ENCODE measurements around the gene FARS2.

FARS2 gene

DNA sequence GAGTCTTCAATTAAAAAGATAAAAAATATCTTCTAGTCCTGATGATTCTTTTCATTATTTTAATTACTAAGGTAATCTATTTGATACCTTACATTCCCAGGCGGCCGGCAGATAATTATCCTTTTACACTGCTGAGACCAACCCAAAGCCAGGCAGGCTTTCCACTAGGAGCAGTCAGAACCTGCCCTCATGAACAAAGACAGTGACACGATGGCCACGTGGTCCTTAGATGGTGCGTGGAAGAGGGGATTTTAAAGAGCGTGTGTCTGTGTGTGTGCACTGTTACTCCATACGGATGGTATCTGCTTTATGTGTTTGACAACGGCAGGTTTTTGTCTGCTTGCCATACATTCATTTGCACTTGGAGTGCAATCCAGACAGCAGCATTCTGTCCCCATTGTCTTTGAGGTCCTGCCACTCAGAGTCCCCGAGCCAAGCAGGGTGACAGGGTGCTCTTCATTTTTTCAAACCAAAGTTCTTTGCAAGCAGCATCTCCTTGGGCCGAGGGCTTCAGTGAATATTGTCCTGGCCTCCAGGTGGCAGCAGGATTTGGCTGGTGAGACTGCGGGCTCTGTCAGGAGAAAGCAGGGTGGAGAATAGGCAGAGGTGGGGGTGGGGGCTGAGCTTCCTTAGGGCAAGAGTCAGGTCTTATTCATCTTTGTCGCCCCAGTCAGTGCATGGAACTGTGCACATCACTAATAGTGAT, 484.9 kb downstream of the FARS2 start:
- in situ Hi-C loops (cut with HindIII; ENCODE audit: low sequenced_read_pairs), result no loop called here

DNA sequence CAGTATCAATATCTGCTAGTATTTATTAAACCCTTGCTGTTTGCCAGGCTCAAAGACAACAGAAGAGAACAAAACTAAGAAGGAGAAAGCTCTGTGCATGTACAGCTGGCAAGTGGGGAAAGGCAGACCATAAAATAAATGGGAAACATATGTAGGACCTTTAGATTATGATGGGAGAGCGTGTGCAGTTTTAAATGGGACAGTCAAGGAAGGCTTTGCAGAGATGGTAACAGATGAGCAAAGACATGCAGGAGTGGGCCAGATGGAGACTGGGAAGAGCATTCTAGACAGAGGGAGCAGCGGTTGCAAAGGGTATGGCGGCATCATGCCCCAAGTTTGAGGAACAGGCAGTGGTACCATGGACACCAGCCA, 485.4 kb downstream of the FARS2 start:
- in situ Hi-C loops (cut with HindIII; ENCODE audit: low sequenced_read_pairs), result no loop called here

DNA sequence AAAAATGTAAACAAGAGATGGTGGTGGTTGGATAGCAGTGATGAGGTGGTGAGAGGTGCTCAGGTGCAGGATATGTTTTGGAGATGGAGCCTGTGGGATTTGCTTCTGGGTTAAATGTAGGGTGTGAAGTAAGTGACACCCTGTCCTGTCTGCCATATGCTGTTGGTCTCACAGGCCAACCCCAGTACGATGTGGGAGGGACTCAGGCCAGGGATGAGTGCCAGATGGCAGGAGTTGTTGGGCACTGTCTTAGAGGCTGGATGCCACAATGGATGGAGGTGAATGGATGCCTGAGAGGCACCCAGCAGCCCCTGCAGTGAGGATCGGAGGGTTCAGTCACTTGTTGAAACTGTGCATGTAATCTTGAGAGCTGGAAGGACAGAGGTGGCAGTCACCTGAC, 486.1 kb downstream of the FARS2 start:
- in situ Hi-C loops (cut with HindIII; ENCODE audit: low sequenced_read_pairs), result no loop called here

DNA sequence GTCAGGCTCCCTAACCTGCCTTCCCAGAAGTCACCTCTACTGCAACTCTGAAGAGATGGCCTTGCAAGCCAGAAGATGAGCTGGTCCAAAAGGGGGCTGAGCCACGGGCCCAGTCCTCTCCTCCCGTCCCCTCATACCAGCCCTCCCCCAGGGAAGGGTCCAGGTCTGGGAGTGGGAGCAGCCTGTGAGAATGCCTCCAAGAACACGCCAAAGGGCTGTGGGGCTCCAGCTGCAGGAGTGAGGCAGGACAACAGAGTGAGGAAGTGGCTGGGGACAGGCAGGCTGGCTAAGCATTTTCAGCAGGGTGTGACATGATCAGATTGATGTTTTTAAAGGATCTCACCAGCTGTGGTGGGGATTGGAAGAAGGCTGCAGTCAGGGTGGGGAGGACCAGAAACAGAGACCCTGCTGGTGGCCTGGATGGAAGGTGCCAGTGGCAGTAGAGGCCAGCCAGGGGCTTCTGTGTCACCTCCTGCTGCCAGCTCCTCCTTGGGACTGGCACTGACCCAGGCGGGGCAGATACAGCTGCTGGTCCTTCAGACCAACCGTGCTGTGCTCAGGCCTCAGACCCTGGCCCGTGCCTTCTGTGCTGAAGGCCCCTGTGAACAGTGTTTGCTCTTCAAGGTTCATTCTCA, 487.8 kb downstream of the FARS2 start:
- in situ Hi-C loops (cut with HindIII; ENCODE audit: low sequenced_read_pairs), result no loop called here

DNA sequence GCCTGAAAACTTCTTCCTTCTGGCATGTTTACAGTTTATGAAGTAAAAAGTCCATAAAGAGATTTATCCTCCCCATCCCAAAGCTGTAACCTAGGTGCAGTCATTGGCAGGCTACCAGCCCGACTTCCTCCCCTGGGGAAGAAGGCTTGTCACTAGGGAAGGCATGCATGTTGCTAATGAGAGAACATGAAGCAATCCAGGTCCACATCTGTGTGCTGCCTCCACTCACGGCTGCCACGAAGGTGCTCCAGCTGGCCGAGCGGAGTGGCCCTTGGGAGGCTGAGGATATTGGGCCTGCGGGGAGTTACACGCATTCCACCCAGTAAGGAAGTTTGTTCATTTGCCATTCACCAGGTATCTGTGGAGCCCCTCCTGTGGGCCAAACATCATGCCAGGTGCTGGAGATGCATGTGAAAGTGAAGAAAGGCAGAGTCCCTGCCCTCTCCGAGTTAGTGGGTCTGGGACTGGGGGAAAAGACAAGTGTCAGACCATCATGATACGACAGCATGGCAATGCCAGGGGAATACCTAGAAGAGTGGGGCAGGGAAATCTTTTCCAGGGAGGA, 488.4 kb downstream of the FARS2 start:
- in situ Hi-C loops (cut with HindIII; ENCODE audit: low sequenced_read_pairs), result no loop called here

DNA sequence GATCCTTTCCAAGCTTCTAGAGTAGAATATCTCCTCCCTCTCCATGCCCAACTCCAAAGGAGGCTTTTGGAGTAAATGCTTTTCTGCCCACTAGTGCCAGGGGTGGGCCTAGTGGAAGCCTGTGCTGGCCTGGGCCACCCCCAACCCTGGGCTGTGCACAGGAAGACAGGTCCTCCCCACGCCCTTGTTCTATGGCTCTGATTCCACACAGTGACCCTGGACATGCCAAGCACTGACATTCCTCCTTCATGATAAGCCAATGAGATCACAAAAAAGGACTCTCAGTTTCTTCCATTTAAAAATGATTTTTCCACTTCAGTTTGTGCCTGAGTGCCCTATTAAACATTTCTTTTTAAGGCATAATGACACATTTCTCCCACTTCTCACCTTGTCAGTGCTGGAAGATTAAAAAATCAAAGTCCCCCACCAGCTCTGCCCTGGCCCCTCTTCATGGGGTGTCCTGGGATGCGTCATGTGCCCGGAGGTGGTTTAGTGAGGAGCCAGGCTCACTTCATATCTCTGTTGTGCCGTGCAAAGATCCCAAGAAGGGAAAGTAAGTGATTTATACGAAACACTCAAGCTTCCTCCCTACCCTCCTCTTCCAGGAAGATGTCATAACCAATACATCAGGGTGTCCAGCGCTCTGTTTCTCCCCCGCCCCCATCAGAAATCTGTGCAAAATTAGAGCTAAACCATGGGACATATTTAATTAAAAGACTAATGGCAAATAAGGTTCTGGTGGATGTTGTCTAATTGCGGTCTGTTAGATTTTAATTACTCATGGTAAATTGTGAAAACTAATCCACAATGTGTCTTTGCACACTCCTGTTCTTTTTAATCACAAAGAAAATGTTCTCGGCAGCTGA, 490.4 kb downstream of the FARS2 start:
- in situ Hi-C loops (cut with HindIII; ENCODE audit: low sequenced_read_pairs), result no loop called here

DNA sequence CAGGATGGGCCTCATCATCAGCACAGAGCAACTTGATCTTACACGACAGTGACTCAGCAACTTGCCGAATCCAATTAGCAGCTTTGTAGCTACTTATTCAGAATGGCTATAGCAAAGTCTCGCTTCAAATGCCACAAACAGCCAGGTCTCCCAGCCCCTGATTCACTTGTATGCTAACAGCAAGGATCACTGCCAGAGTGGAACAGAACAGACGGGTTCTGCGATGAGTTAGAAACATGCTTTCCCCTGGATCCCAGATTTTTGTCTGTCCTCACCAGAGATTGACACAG, 491.0 kb downstream of the FARS2 start:
- in situ Hi-C loops (cut with HindIII; ENCODE audit: low sequenced_read_pairs), result no loop called here

DNA sequence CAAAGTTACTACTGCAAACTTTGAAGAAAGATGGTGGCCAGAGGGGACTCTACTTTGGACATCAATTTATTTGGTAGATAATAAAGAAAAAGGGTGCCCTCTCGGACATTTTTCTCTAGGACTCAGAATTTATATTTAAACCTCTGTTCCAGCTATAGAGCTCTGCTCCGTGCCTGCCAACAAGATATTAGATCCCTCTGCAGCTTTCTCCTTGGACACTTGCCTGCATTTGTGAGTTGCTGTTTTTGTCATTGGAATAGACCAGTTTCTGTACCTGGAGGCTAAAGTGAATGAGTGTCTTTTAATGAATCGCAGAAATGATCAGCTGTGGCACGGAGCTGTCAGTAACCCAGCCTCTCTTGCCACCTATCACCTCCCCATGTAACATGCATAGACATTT, 491.9 kb downstream of the FARS2 start:
- in situ Hi-C loops (cut with HindIII; ENCODE audit: low sequenced_read_pairs), result no loop called here

DNA sequence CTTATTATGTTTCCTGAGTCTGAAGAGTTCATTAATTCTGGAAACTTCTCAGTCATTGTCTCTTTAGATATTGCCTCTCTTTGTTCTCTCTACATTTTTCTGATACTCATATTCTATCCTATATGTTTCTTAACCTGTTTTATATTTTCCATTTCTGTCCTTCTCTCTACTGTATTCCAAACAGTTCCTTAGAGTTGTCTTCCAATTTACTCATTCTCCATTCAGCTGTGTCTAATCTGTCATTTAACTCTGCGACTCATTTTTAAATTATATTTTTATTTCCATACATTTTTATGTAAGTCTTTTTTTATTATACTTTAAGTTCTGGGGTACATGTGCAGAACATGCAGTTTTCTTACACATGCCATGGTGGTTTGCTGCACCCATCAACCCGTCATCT, 493.6 kb downstream of the FARS2 start:
- in situ Hi-C loops (cut with HindIII; ENCODE audit: low sequenced_read_pairs), result no loop called here

DNA sequence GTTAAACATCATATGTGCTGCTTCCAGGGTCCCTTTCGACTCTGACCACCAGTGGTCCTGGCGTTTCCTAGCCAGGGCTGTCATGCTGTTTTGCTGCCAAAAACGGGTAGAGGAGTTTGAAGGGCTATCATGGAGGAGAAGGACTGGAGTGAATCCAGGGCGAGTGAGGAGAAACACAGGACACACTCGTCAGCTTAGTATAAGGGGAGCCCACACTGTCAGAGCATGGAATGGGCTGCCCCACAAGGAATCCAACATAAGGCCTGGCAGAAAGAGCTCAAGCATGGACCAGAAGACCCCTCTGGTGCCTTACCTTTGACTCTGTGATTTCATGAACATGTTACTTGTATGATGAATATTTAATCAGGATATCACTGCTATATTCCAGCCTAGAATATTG, 498.3 kb downstream of the FARS2 start:
- in situ Hi-C loops (cut with HindIII; ENCODE audit: low sequenced_read_pairs), result no loop called here

DNA sequence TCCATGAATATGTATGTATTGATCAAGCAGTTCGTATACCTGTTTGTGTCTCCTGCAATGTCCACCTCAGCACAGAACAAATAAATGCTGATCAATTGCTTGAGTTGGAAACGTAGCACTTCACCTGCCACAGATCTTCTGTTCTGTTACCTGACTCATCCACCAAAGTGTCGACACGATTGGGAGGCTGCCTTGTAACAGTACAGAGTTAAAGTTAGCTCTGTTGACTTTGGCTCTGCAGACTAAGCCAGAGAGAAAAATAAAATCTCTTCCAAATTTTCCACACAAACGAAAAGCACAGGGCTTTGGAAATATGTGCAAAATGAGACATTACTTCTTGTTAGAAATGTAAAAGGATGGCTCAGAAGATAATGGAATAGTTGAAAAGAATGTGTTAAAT, 500.1 kb downstream of the FARS2 start:
- in situ Hi-C loops (cut with HindIII; ENCODE audit: low sequenced_read_pairs), result no loop called here

DNA sequence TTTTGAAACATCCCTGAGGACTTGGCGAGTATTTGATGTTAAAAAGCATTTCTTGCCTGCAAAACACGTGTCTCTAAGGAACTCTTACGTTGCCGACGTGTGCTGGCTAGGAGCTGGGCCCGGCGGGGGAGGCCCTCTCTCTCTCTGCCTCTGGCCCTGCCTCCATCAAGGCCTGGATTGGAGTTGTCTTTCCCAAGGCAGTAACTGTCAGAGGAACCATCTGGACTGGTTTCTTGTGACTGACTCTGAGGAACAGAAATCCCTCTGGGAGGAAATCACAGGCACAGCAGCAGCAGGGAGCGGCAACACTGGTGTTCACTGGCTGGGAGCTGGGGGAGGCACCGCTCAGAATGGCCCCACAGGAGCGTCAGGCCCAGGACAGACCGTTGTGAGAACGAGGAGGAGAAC, 501.3 kb downstream of the FARS2 start:
- in situ Hi-C loops (cut with HindIII; ENCODE audit: low sequenced_read_pairs), result no loop called here

DNA sequence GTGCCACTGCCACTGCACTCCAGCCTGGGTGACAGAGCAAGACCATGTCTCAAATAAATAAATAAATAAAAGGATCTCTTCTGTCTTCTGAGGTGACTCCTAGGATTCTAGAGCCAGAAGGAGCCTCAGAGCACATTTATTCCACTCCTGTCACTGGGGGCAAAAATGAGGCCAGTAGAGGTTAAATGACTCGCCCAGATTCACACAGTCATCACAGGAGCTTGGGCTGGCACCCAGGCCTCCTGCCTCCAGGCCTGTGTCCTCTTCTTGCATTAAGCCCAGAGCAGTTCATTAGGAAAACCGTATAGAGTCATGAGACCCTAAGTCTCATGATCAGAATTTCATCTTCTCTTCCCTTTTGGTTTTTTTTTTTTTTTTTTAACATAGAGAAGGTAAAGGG, 502.1 kb downstream of the FARS2 start:
- in situ Hi-C loops (cut with HindIII; ENCODE audit: low sequenced_read_pairs), result no loop called here

DNA sequence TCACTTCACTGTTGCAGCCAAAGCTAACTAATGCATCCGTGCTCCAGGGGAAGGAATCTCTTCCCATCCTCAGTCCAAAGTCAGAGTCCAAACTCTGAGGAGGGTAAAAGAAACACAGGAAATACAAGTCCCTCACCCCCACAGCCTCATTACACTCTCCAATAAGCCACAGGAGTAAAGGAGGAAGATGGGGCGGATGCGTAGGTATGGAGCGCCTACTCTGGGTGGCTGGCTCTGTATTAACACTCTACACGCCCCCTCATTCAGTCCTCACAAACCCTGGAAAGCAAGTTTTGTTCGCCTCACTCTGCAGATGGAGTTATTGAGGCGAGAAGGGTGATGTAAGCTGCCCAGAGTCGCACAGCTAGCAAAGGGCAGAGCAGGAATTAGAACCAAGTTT, 502.6 kb downstream of the FARS2 start:
- in situ Hi-C loops (cut with HindIII; ENCODE audit: low sequenced_read_pairs), result no loop called here

DNA sequence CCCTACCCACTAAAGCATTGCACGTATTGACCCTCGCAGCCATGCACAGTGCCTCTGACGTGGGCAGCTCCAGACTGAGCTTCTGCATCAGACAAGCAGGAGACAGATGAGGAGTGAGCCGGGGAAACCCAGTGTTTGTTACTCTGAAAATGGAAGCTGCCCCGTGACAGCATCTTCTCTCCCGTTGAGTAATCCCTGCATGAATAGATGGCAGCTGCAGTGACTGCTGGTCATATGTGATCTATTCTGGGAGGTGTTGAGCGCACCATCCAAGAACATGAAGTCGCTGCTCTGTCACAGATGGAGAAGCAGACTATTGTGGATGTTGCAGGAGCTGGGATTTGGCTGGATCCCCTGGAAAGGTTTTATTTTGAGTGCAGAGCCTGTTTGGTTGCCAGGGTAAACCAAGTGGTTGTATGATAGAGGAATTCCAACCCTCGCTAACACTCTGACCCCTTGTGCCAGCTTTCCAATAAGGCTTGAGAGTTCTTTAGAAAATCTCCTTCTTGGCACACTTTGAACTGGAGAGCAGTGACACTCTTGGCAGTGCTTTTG, 503.2 kb downstream of the FARS2 start:
- in situ Hi-C loops (cut with HindIII; ENCODE audit: low sequenced_read_pairs), result no loop called here

DNA sequence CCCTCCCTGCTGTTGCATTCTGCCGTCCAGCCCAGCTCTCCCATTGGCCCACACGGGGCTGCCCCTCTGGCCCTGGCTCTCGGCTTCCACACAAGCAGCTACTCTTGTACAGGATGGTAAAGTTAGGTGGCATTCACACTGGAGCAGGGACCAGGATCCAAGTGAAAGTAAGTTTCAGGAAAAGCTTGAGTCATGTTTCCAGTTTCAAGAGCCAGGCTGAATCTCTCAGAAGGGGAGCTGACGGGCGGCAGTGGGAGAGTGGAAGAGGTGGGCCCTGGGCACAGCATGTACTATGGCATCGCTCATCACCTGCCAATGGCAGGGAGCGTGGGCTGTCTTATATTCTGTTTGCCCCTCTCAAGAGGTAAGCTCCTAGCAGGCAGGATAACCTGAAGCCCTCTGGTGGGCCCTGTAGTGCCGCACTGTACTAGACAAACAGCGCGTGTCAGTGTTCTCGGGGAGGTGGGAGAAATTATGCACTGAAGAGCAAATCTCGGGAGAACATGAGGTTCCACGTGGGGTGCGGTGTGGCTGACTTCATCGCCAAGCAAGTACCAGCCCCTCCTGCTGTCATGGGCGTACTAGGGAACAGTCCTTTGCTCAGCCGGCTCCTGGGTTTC, 503.9 kb downstream of the FARS2 start:
- in situ Hi-C loops (cut with HindIII; ENCODE audit: low sequenced_read_pairs), result no loop called here

DNA sequence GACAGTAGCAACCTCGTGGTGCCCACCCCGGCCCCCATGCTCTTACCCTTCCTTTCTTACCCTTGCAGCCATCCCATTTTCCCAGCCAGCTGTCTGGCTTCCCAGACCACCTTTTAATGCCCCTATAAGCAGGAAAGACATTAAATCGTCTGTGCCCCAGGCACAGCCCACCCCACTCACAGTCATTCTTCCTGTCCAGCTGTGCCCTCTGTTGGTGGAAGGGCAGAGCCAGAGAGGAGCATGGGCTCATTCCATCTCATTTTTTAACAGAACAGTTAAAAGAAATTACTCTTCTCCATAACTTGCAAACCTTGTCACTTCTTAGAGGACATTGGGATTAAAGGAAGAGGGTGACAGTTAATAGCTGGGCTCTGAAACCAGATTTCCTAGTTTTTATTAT, 504.9 kb downstream of the FARS2 start:
- in situ Hi-C loops (cut with HindIII; ENCODE audit: low sequenced_read_pairs), result no loop called here

DNA sequence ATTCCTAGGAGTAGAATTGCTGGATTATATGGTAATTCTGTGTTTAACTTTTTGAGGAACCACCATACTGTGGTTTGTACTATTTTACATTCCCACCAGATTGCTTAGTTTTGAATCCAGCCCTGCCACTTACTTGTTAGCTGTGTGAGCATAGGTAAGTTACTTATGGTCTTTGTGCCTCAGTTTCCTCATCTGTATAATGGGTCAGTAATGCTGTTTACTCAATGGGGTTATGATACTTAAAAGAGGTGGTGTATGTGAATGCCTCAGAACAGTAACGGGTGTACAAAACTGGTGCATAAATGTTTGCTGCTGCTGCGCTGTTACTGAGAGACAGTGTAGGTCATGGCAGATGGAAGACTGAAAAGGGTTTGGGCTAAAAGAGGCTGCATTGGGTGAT, 506.2 kb downstream of the FARS2 start:
- in situ Hi-C loops (cut with HindIII; ENCODE audit: low sequenced_read_pairs), result no loop called here

DNA sequence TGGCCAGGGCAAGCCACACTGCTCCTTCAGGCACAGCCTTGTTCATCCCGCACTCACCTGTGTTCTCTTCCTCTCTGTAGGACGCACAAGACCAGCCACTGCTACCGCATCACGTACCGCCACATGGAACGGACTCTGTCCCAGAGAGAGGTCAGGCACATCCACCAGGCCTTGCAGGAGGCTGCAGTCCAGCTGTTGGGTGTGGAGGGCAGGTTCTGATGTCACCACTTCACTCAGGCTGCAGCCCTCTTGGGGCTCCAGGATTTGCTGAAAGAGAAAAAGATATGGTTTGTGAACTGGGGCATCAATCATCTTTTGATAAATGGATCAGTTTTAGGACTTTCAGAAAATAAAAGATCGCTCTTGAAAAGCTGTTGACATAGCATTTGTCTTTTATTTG, 509.9 kb downstream of the FARS2 start:
- in situ Hi-C loops (cut with HindIII; ENCODE audit: low sequenced_read_pairs), result no loop called here

DNA sequence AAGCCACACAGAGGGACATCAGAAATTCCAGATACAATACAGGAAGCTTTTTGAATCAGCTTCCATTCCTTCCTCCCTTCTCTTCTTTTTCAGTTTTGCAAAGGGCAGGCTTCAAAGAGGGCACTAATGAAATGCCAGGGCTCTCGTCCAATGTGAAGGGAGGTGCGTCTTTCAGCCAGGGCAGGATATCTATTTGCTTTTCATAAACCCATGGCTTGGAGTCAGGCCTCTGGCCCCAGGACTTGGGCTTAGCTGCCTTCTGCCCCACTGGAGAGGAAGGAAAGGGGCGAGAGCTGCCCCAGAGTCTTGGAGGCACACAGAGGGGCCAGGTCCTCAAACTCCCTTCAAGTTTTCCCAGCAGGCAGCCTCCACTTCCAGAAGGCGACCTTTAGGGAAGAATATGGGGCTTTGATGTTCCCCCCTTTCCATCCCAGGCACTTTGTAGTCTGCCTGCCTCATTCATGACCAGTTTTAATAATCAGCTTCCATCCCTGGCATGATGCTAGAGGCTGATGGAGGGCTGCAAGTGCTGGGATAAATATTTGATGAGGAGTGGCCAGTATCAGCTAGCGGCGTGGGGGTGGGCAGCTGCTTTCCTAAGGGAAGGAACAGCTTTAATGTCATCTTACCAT, 510.6 kb downstream of the FARS2 start:
- in situ Hi-C loops (cut with HindIII; ENCODE audit: low sequenced_read_pairs), result no loop called here
